SH-SY5Y (cell line): ENCODE data around the gene C14orf119.

Experiments
- GATA2 ChIP-seq: IDR thresholded peaks from 2 replicates; pipeline ENCODE4 v1.6.1; 2011; ENCODE audit warnings: mild to moderate bottlenecking, low read depth, low read length
- GATA3 ChIP-seq: IDR thresholded peaks from 2 replicates; pipeline ENCODE4 v1.6.1; 2011; ENCODE audit warnings: low read depth, mild to moderate bottlenecking, low read length, moderate library complexity

- no peak for TF ChIP-seq GATA2
- no peak for TF ChIP-seq GATA3
Measured at GRCh38 chr14:23114120-23114458, 18.8 kb downstream of the C14orf119 start.
